CD4-positive, alpha-beta memory T cell (primary cell): ENCODE data around the gene CLDN34. TPM values are rescaled to one million over a fixed set of nuclear protein-coding genes. Genes with fewer than 3 reads are reported as not detected.

Experiments
- CTCF ChIA-PET: fragments of 350-600 bp; sonication (Branson Sonifier 250); formaldehyde crosslinking; loops from one replicate; lab custom pipeline; 2021; ENCODE audit warnings: inconsistent platforms; ENCODE audit not compliant: partially characterized antibody; lab: Charles Lee
- POLR2A ChIA-PET: fragments of 350-600 bp; sonication (Branson Sonifier 250); formaldehyde crosslinking; loops from one replicate; lab custom pipeline; 2021; ENCODE audit not compliant: partially characterized antibody; lab: Charles Lee
- DNase-seq, 5 donors: peaks; one replicate each; pipeline versions ENCODE4 v3.0.0 to v3.0.0-alpha.2; 2020 to 2022; ENCODE audit warnings: mixed read lengths in 1 of 5
- H3K27ac ChIP-seq: one replicate; pipeline ENCODE4 v1.7.0; 2013; ENCODE audit warnings: low read depth, low read length
- H3K27me3 ChIP-seq: 2 replicates; pipeline ENCODE4 v1.7.0; 2013; ENCODE audit warnings: mild to moderate bottlenecking, low read length, moderate library complexity; ENCODE audit not compliant: insufficient read depth
- H3K36me3 ChIP-seq: 2 replicates; pipeline ENCODE4 v1.7.0; 2013; ENCODE audit warnings: mild to moderate bottlenecking, low read length, moderate library complexity; ENCODE audit not compliant: insufficient read depth
- H3K4me1 ChIP-seq: 2 replicates; pipeline ENCODE4 v1.7.0; 2013; ENCODE audit warnings: mild to moderate bottlenecking, low read length, moderate library complexity; ENCODE audit not compliant: insufficient read depth
- H3K4me3 ChIP-seq, 2 donors: one replicate each; pipeline ENCODE4 v1.7.0; 2013; ENCODE audit warnings: low read length in 2 of 2, mild to moderate bottlenecking in 1 of 2
- H3K9me3 ChIP-seq, 2 donors: one replicate each; pipeline ENCODE4 v1.7.0; 2013; ENCODE audit warnings: low read length in 2 of 2, control low read depth in 1 of 2; ENCODE audit not compliant: control insufficient read depth in 1 of 2
- H3K27ac Mint-ChIP-seq, 7 donors: one replicate each; pipeline ENCODE4 v1.8.0; 2020 to 2021; ENCODE audit warnings: mixed read lengths in 7 of 7, mild to moderate bottlenecking in 6 of 7, inconsistent platforms in 3 of 7, moderate library complexity in 3 of 7
- H3K27me3 Mint-ChIP-seq, 2 donors: one replicate each; pipeline ENCODE4 v1.8.0; 2020 to 2021; ENCODE audit warnings: mixed read lengths in 2 of 2
- H3K36me3 Mint-ChIP-seq, 2 donors: one replicate each; pipeline ENCODE4 v1.8.0; 2020 to 2021; ENCODE audit warnings: mixed read lengths in 2 of 2, inconsistent platforms in 1 of 2, mild to moderate bottlenecking in 1 of 2
- H3K4me1 Mint-ChIP-seq, 4 donors: one replicate each; pipeline ENCODE4 v1.8.0; 2020 to 2021; ENCODE audit warnings: mixed read lengths in 4 of 4, mild to moderate bottlenecking in 1 of 4
- H3K4me3 Mint-ChIP-seq, 8 donors: one replicate each; pipeline ENCODE4 v1.8.0; 2020 to 2021; ENCODE audit warnings: mixed read lengths in 8 of 8, mild to moderate bottlenecking in 7 of 8, moderate library complexity in 6 of 8, inconsistent platforms in 3 of 8
- H3K9me3 Mint-ChIP-seq, 8 donors: one replicate each; pipeline ENCODE4 v1.8.0; 2020 to 2021; ENCODE audit warnings: mixed read lengths in 8 of 8, mild to moderate bottlenecking in 5 of 8, inconsistent platforms in 3 of 8, moderate library complexity in 1 of 8
- intact Hi-C: fragments of 100-400 bp; cut with micrococcal nuclease; formaldehyde crosslinking; loops from one replicate; pipeline ENCODE4 v1.15.1; 2023
- polyA plus RNA-seq, 2 donors: library from polyadenylated mRNA; unstranded; fragments of 300-500 nt; fragmentation: Illumina TruSeq; gene quantifications; one replicate each; pipeline ENCODE4 v1.2.3, GENCODE V29; 2021
- total RNA-seq, 2 experiments: library from RNA; stranded (reverse); gene quantifications; one replicate each; pipeline ENCODE4 v1.2.3, GENCODE V29; 2021

CLDN34 gene
- total and polyA plus RNA-seq, 4 experiments from 2014 or later, result not detected

DNA sequence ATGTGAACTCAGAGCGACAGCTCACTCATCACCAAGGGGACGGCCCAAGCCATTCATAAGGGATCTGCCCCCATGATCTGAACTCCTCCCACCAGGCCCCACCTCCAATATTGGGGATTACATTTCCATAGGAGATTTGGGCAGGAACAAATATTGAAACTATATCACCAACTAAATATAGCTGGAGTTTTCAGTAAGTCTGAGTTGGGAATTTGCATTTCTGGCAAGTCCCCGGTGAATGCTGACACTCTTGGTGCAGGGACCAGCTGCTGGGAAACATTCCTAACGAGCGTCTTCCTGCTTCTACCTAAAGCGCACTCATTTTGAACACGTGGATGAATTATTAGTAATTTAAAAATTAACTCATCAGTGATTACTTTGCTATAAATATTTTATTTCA is 13.2 kb downstream of the CLDN34 start:
- Histone ChIP-seq H3K27ac (no peak overlapping the region), H3K36me3 (no peaks in the 10 kb centered on the region), H3K4me1 (no peaks in the 10 kb centered on the region), H3K9me3 (no peaks in the 10 kb centered on the region), H3K4me3 (no peak overlapping the region), H3K27me3 (no peaks in the 10 kb centered on the region)
- Mint-ChIP-seq H3K27ac (no peak overlapping the region), H3K27me3 (peaks cover 2 to 4% of the 10 kb centered on the region in 2 donors), H3K36me3 (no peaks in the 10 kb centered on the region), H3K4me1 (no peaks in the 10 kb centered on the region), H3K9me3 (peaks cover 0 to under 1% (median 0%) of the 10 kb centered on the region in 8 donors), H3K4me3 (no peak overlapping the region)
- no peak for DNase-seq
- ChIA-PET POLR2A (no interaction called here), CTCF (no interaction called here)
- intact Hi-C loops, result no loop called here

DNA sequence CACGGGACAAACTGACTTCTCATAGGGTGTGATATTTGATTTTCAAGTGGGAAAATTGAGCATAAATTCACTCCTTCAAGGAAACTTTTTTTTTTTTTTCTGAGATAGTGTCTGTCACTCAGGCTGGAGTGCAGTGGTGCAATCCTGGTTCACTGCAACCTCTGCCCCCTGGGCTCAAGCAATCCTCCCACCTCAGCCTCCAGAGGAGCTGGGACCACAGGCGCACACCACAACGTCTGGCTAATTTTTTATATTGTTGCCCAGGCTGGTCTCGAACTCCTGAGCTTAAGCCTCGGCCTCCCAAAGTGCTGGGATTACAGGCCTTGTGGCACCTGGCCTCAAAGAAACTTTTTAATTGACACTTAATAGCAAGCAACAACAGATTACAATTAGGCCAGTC is 13.8 kb downstream of the CLDN34 start:
- intact Hi-C loops, result no loop called here
- H3K27ac ChIP-seq, result no peak overlapping the region
- no peak overlapping the region for H3K4me3 ChIP-seq
- DNase-seq, result no peak
- H3K36me3 ChIP-seq, result no peaks in the 10 kb centered on the region
- ChIA-PET CTCF (no interaction called here), POLR2A (no interaction called here)
- no peak overlapping the region for H3K27ac Mint-ChIP-seq
- H3K4me1 ChIP-seq, result no peaks in the 10 kb centered on the region
- no peaks in the 10 kb centered on the region for H3K9me3 ChIP-seq
- H3K27me3 ChIP-seq, result no peaks in the 10 kb centered on the region
- no peak overlapping the region for H3K4me3 Mint-ChIP-seq
- H3K9me3 Mint-ChIP-seq, result no peaks in the 10 kb centered on the region
- no peaks in the 10 kb centered on the region for H3K36me3 Mint-ChIP-seq
- H3K4me1 Mint-ChIP-seq, result no peaks in the 10 kb centered on the region
- peaks cover 2 to 3% of the 10 kb centered on the region in 2 donors for H3K27me3 Mint-ChIP-seq

- CTCF ChIA-PET, result interaction anchor here (0.7 to 1.1 kb wide), 3 partner anchors 38 to 137 kb away, joined by 3 read pairs; no protein-coding TSS in a partner anchor
Observed at GRCh38 chrX:9983441-9983840, 16.3 kb downstream of the CLDN34 start.

DNA sequence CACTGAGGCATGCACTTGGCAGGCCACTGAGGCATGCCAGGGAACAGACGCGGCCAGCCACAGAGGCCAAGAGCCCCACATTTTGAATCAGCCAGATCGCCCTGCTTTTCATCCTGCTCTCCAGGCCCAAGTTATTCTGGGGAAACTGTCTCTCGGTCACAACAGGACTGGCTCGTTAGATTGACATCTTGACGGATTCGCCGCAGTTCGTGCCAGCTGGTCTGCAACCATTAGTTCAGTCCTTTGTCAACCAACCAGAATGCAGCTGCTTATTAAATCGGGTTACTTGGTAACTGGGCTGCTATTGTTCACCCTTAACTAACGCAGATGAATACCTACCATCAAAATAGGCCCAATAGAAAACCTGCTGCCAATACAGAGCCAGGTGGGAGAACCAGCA is 16.7 kb downstream of the CLDN34 start:
- DNase-seq, result no peak
- H3K4me1 Mint-ChIP-seq, result no peaks in the 10 kb centered on the region
- Histone ChIP-seq H3K27ac (no peak overlapping the region), H3K4me3 (no peak overlapping the region), H3K36me3 (no peaks in the 10 kb centered on the region), H3K27me3 (no peaks in the 10 kb centered on the region), H3K9me3 (no peaks in the 10 kb centered on the region), H3K4me1 (no peaks in the 10 kb centered on the region)
- no peaks in the 10 kb centered on the region for H3K9me3 Mint-ChIP-seq
- H3K27me3 Mint-ChIP-seq, result peaks cover 2% of the 10 kb centered on the region in 2 donors
- intact Hi-C loops, result no loop called here
- CTCF ChIA-PET, result interaction anchor here (1.0 to 1.1 kb wide), 2 partner anchors 135 to 136 kb away, joined by 3 read pairs; no protein-coding TSS in a partner anchor
- H3K27ac Mint-ChIP-seq, result no peak overlapping the region
- no peak overlapping the region for H3K4me3 Mint-ChIP-seq
- POLR2A ChIA-PET, result no interaction called here
- H3K36me3 Mint-ChIP-seq, result no peaks in the 10 kb centered on the region

More at GRCh38 chrX:9983441-9983840, 16.3 kb downstream of the CLDN34 start:
- POLR2A ChIA-PET, result no interaction called here
- no peak overlapping the region for H3K4me3 ChIP-seq
- H3K27me3 Mint-ChIP-seq, result peaks cover 2% of the 10 kb centered on the region in 2 donors
- DNase-seq, result no peak
- no peaks in the 10 kb centered on the region for H3K9me3 Mint-ChIP-seq
- H3K27me3 ChIP-seq, result no peaks in the 10 kb centered on the region
- H3K27ac ChIP-seq, result no peak overlapping the region
- no peak overlapping the region for H3K4me3 Mint-ChIP-seq
- no peaks in the 10 kb centered on the region for H3K9me3 ChIP-seq
- H3K36me3 Mint-ChIP-seq, result no peaks in the 10 kb centered on the region
- H3K4me1 ChIP-seq, result no peaks in the 10 kb centered on the region
- no peaks in the 10 kb centered on the region for H3K4me1 Mint-ChIP-seq
- no peaks in the 10 kb centered on the region for H3K36me3 ChIP-seq
- H3K27ac Mint-ChIP-seq, result no peak overlapping the region
- intact Hi-C loops, result no loop called here

- DNase-seq, result peak in 2 of 5 donors; percentile 21 to 24
- intact Hi-C loops, result loop anchor here (1.0 kb wide), 1 partner anchor 131 kb away; no protein-coding TSS in a partner anchor
- H3K27ac ChIP-seq, result no peak overlapping the region
- Mint-ChIP-seq H3K36me3 (no peaks in the 10 kb centered on the region), H3K9me3 (no peaks in the 10 kb centered on the region), H3K4me1 (no peaks in the 10 kb centered on the region), H3K27me3 (peaks cover 2% of the 10 kb centered on the region in 2 donors), H3K4me3 (no peak overlapping the region), H3K27ac (no peak overlapping the region)
- H3K36me3 ChIP-seq, result no peaks in the 10 kb centered on the region
- no peaks in the 10 kb centered on the region for H3K9me3 ChIP-seq
- no peak overlapping the region for H3K4me3 ChIP-seq
- POLR2A ChIA-PET, result no interaction called here
- H3K27me3 ChIP-seq, result no peaks in the 10 kb centered on the region
- no peaks in the 10 kb centered on the region for H3K4me1 ChIP-seq
- CTCF ChIA-PET, result interaction anchor here (0.7 to 0.8 kb wide), 2 partner anchors 8 to 11 kb away, joined by 3 read pairs; no protein-coding TSS in a partner anchor
Observed at GRCh38 chrX:9988762-9989161, 21.6 kb downstream of the CLDN34 start.

DNA sequence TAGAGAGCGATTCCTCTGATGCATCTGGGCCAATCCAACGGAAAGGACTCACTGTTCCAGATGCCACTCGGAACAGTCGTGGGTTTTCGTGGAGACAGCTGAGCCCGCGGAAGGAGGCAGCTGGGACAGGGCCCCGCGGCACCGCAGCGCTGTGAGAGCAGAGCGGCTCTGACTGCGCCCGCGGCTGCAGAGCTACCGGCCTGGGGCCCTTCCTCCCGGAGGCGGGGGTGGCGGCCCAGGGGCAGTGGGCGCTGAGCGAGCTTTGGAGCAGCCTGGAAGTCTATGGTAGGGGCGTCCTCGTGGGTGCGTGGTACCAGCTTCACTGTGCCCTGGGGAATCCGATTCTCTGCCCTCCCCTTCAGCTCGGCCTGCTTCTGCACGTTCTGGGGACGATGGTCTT is 24.9 kb downstream of the CLDN34 start:
- POLR2A ChIA-PET, result no interaction called here
- Mint-ChIP-seq H3K36me3 (no peaks in the 10 kb centered on the region), H3K4me1 (peaks cover 0 to 6% (median 0%) of the 10 kb centered on the region in 4 donors), H3K27ac (no peak overlapping the region), H3K4me3 (no peak overlapping the region), H3K9me3 (no peaks in the 10 kb centered on the region), H3K27me3 (no peaks in the 10 kb centered on the region)
- Histone ChIP-seq H3K4me3 (no peak overlapping the region), H3K4me1 (no peaks in the 10 kb centered on the region), H3K27me3 (no peaks in the 10 kb centered on the region), H3K27ac (no peak overlapping the region), H3K9me3 (no peaks in the 10 kb centered on the region), H3K36me3 (no peaks in the 10 kb centered on the region)
- CTCF ChIA-PET, result interaction anchor here (10.9 kb wide), 1 partner anchor 126 kb away, joined by 130 read pairs; no protein-coding TSS in a partner anchor
- no peak for DNase-seq
- intact Hi-C loops, result loop anchor here (10.0 kb wide), 1 partner anchor 1177 kb away; no protein-coding TSS in a partner anchor

- intact Hi-C loops, result loop anchor here (10.0 kb wide), 1 partner anchor 1178 kb away; no protein-coding TSS in a partner anchor
- no peaks in the 10 kb centered on the region for H3K27me3 ChIP-seq
Observed at GRCh38 chrX:9992724-9993123, 25.6 kb downstream of the CLDN34 start.

More at GRCh38 chrX:9992724-9993123, 25.6 kb downstream of the CLDN34 start:
- Histone ChIP-seq H3K9me3 (no peaks in the 10 kb centered on the region), H3K4me3 (no peak overlapping the region), H3K4me1 (no peaks in the 10 kb centered on the region), H3K36me3 (no peaks in the 10 kb centered on the region), H3K27ac (no peak overlapping the region)
- Mint-ChIP-seq H3K4me3 (no peak overlapping the region), H3K9me3 (no peaks in the 10 kb centered on the region), H3K36me3 (no peaks in the 10 kb centered on the region), H3K4me1 (peaks cover 0 to 6% (median 4%) of the 10 kb centered on the region in 4 donors), H3K27me3 (no peaks in the 10 kb centered on the region), H3K27ac (no peak overlapping the region)
- ChIA-PET POLR2A (no interaction called here), CTCF (interaction anchor here (10.9 kb wide), 1 partner anchor 126 kb away, joined by 130 read pairs; no protein-coding TSS in a partner anchor)
- DNase-seq, result no peak
